HG03064 (cell line): Measurements from ENCODE around the gene LEPR.
"Not testable (repeated sequence)": the region's sequence is repeated elsewhere in the genome, so short reads cannot be mapped to it uniquely, and the experiment has no call there.

Source experiments
- ATAC-seq: cut with Tn5 transposase; IDR thresholded peaks from one replicate; pipeline ENCODE4 v1.9.1; 2021; ENCODE audit warnings: low read depth; ENCODE audit not compliant: unreplicated experiment

LEPR gene

GRCh38 chr1:65435987-65436386 is 15.5 kb downstream of the LEPR start:
- ATAC-seq, result no peak

- ATAC-seq, result no peak
Observed at GRCh38 chr1:65437616-65438015, 17.1 kb downstream of the LEPR start.

- ATAC-seq, result no peak
Observed at GRCh38 chr1:65440322-65440900, 19.9 kb downstream of the LEPR start.

- ATAC-seq, result no peak
Observed at GRCh38 chr1:65440915-65441314, 20.4 kb downstream of the LEPR start.

GRCh38 chr1:65441464-65441863 is 21.0 kb downstream of the LEPR start:
- ATAC-seq, result no peak

- ATAC-seq, result no peak
Observed at GRCh38 chr1:65442442-65442841, 22.0 kb downstream of the LEPR start.

GRCh38 chr1:65443647-65444046 is 23.2 kb downstream of the LEPR start:
- no peak for ATAC-seq

GRCh38 chr1:65444128-65444640 is 23.7 kb downstream of the LEPR start:
- ATAC-seq, result no peak

- ATAC-seq, result no peak
Observed at GRCh38 chr1:65445837-65446236, 25.4 kb downstream of the LEPR start.

- ATAC-seq, result no peak
Observed at GRCh38 chr1:65449214-65449823, 28.9 kb downstream of the LEPR start.

GRCh38 chr1:65455678-65456077 is 35.2 kb downstream of the LEPR start:
- ATAC-seq, result not testable (repeated sequence)

- ATAC-seq, result no peak
Observed at GRCh38 chr1:65456481-65456880, 36.0 kb downstream of the LEPR start.

- ATAC-seq, result no peak
Observed at GRCh38 chr1:65457868-65458267, 37.4 kb downstream of the LEPR start.

GRCh38 chr1:65458730-65459396 is 38.4 kb downstream of the LEPR start:
- no peak for ATAC-seq

GRCh38 chr1:65459397-65459768 is 38.9 kb downstream of the LEPR start:
- no peak for ATAC-seq

GRCh38 chr1:65465837-65466236 is 45.4 kb downstream of the LEPR start:
- not testable (repeated sequence) for ATAC-seq

GRCh38 chr1:65467536-65467935 is 47.1 kb downstream of the LEPR start:
- no peak for ATAC-seq

- no peak for ATAC-seq
Observed at GRCh38 chr1:65469126-65469888, 48.8 kb downstream of the LEPR start.

- ATAC-seq, result no peak
Observed at GRCh38 chr1:65469889-65470340, 49.4 kb downstream of the LEPR start.
